ENCODE results near the gene BLID.

- TF ChIP-seq CTCF (IDR thresholded peaks at IDR 0.05) (no peak), POLR2A (IDR thresholded peaks at IDR 0.05) (no peak)
Measured at GRCh38 chr11:122077459-122077858, 38.6 kb downstream of the BLID start.
